A673 (cell line): ENCODE data around the gene OTOP1.

Experiments
- EZH2 ChIP-seq: fragments of 200-600 bp; sonication (generic); IDR thresholded peaks from 2 replicates; pipeline ENCODE4 v1.6.1; 2017; ENCODE audit warnings: borderline replicate concordance, low read depth, mild to moderate bottlenecking, mixed read lengths, antibody characterized with exemption, low read length; ENCODE audit not compliant: poor library complexity, severe bottlenecking
- TF ChIP-seq, protein P1 (sequence below): fragments of 300-800, 200-600 bp; sonication (generic); conservative IDR thresholded peaks from 2 replicates; pipeline ENCODE4 v1.5.1; 2017; ENCODE audit warnings: low read depth, mild to moderate bottlenecking, antibody characterized with exemption, low read length, moderate library complexity, mixed read lengths

GRCh38 chr4:4203688-4204400 lies 22.9 kb downstream of the OTOP1 start:
- TF ChIP-seq, protein P1, sequence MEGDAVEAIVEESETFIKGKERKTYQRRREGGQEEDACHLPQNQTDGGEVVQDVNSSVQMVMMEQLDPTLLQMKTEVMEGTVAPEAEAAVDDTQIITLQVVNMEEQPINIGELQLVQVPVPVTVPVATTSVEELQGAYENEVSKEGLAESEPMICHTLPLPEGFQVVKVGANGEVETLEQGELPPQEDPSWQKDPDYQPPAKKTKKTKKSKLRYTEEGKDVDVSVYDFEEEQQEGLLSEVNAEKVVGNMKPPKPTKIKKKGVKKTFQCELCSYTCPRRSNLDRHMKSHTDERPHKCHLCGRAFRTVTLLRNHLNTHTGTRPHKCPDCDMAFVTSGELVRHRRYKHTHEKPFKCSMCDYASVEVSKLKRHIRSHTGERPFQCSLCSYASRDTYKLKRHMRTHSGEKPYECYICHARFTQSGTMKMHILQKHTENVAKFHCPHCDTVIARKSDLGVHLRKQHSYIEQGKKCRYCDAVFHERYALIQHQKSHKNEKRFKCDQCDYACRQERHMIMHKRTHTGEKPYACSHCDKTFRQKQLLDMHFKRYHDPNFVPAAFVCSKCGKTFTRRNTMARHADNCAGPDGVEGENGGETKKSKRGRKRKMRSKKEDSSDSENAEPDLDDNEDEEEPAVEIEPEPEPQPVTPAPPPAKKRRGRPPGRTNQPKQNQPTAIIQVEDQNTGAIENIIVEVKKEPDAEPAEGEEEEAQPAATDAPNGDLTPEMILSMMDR = no peak
- no peak for TF ChIP-seq EZH2
